Measurements from ENCODE around the gene ADAMTS10. TPM values are rescaled to one million over a fixed set of nuclear protein-coding genes. Genes with fewer than 3 reads are reported as not detected.
A peak's percentile ranks its signal among the peaks of the same experiment; 100 is the strongest.
"Not testable (repeated sequence)": the region's sequence is repeated elsewhere in the genome, so short reads cannot be mapped to it uniquely, and the experiment has no call there.

The ADAMTS10 gene
- total RNA-seq, 4 donors from 2014 or later, result 5.2 to 62.8 (median 20.7) TPM

DNA sequence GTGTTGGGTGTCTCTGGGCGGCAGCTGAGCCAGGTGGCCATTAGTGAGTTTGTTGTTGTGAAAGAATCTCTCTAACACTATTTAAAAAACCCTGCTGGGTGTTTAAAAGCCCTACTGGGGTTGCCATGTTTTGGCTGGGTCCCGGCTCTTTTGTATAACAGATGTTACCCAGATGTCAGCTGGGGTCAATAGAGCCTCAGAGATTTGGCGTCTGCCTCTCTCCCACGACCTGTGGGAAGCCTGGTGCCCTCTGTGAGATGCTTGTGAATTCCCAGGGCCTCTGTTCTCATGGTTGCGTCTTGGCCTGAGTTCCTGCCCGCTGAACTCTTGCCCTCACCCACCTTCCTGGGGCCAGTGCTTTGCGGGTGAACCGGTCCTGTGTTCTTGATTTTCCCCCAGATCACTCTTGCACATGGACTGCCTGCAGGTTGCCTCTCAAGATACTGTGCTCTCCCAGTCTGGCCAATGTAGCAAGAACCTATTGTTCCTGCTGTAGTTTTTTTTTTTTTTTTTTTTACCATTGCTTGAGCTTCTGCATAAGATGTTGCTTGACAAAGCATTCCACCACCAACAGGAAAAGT lies 29.4 kb upstream of the ADAMTS10 start:
- in situ Hi-C loops (cut with MboI; ENCODE audit: low pct_ligation_motif_present in 1 of 4, low pct_unique_long_range_greater_than_20kb in 1 of 4, low sequenced_read_pairs in 3 of 4) (no loop called here), intact Hi-C loops (cut with DNase I; ENCODE audit: low total_unique reads) (loop anchor here (10.0 kb wide), 1 partner anchor 65 kb away; the partner anchor contains the start of gene MYO1F)
- TF ChIP-seq, protein P1, sequence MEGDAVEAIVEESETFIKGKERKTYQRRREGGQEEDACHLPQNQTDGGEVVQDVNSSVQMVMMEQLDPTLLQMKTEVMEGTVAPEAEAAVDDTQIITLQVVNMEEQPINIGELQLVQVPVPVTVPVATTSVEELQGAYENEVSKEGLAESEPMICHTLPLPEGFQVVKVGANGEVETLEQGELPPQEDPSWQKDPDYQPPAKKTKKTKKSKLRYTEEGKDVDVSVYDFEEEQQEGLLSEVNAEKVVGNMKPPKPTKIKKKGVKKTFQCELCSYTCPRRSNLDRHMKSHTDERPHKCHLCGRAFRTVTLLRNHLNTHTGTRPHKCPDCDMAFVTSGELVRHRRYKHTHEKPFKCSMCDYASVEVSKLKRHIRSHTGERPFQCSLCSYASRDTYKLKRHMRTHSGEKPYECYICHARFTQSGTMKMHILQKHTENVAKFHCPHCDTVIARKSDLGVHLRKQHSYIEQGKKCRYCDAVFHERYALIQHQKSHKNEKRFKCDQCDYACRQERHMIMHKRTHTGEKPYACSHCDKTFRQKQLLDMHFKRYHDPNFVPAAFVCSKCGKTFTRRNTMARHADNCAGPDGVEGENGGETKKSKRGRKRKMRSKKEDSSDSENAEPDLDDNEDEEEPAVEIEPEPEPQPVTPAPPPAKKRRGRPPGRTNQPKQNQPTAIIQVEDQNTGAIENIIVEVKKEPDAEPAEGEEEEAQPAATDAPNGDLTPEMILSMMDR (IDR thresholded peaks at IDR 0.05), result no peak
- TF ChIP-seq POLR2AphosphoS5 (IDR thresholded peaks at IDR 0.05) (no peak), EP300 (IDR thresholded peaks at IDR 0.05; ENCODE audit: low read depth) (no peak), POLR2A (IDR thresholded peaks at IDR 0.05) (no peak)
- H3K36me3 ChIP-seq, result no peaks in the 10 kb centered on the region
- no peaks in the 10 kb centered on the region for H3K9me3 ChIP-seq
- H3K4me3 ChIP-seq, result no peak overlapping the region
- DNase-seq, result no peak
- H3K4me1 ChIP-seq, result peaks cover 0 to 20% (median 2%) of the 10 kb centered on the region in 4 donors
- H3K27ac ChIP-seq, result peak overlapping the region in 2 of 4 donors; percentile 29 to 40
- 59% methylated on average over 8 of the region's 8 CpGs; no CpG with 5 or more reads in 1 of the 2 donors for WGBS, 2 donors (ENCODE audit: low coverage in 1 of 2)
- no peaks in the 10 kb centered on the region for H3K27me3 ChIP-seq

DNA sequence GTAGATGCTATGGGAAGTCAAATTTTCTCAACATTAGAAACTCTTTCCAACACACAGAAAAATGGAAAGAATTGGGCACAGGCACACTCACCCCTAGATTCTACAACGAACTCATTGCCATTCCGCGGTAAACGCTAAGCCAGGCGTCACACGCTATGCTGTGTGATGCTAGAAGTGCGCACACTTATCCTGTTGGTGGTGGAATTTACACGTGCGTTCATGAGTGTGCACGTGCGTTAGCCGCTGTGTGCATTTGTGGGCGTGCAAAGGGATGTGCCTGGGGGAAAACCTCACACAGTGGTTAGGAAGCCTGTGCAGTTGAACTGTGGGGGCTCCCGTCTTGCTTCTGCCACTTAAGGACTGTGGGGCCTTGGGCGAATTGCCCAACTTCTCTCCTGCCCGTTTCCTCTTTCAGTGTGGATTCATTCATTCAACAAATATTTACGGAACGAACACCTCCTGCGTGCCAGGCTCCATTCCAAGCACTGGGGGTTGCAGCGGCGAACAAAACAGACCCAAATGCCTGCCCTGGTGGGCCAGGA lies 27.6 kb upstream of the ADAMTS10 start:
- intact Hi-C loops (cut with DNase I; ENCODE audit: low total_unique reads), result no loop called here
- in situ Hi-C loops (cut with MboI; ENCODE audit: low pct_ligation_motif_present in 1 of 4, low pct_unique_long_range_greater_than_20kb in 1 of 4, low sequenced_read_pairs in 3 of 4), result no loop called here

DNA sequence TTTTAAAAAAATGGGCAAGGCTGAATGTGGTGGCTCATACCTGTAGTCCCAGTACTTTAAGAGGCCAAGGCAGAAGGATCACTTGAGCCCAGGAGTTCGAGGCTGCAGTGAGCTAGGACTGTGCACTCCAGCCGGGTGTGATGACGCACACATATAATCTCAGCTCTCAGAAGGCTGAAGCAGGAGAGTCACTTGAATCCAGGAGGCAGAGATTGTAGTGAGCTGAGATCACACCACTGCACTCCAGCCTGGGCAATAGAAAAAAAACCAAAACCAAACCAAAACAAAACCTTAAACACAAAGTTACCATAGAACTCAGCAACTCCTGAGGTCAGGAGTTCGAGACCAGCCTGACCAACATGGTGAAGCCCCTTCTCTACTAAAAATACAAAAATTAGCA lies 26.6 kb upstream of the ADAMTS10 start:
- peaks cover 0 to 20% (median 2%) of the 10 kb centered on the region in 4 donors for H3K4me1 ChIP-seq
- H3K27ac ChIP-seq; H3K27me3 ChIP-seq; H3K36me3 ChIP-seq; in situ Hi-C loops (cut with MboI; ENCODE audit: low pct_ligation_motif_present in 1 of 4, low pct_unique_long_range_greater_than_20kb in 1 of 4, low sequenced_read_pairs in 3 of 4); DNase-seq; H3K4me3 ChIP-seq; intact Hi-C loops (cut with DNase I; ENCODE audit: low total_unique reads); H3K9me3 ChIP-seq: not testable (repeated sequence)
- 75 to 100% methylated on average over 1 to 4 of the region's 4 CpGs for WGBS, 2 donors (ENCODE audit: low coverage in 1 of 2)

More for the DNA sequence above, 27.6 kb upstream of the ADAMTS10 start:
- WGBS, 2 donors (ENCODE audit: low coverage in 1 of 2), result 46% methylated on average over 18 of the region's 21 CpGs; no CpG with 5 or more reads in 1 of the 2 donors
- Histone ChIP-seq H3K9me3 (no peaks in the 10 kb centered on the region), H3K27ac (no peak overlapping the region), H3K36me3 (no peaks in the 10 kb centered on the region), H3K4me3 (no peak overlapping the region), H3K4me1 (peaks cover 0 to 20% (median 2%) of the 10 kb centered on the region in 4 donors), H3K27me3 (no peaks in the 10 kb centered on the region)
- no peak for TF ChIP-seq EP300 (IDR thresholded peaks at IDR 0.05; ENCODE audit: low read depth)
- no peak for TF ChIP-seq POLR2A (IDR thresholded peaks at IDR 0.05)
- TF ChIP-seq, protein P1 (IDR thresholded peaks at IDR 0.05), result no peak
- TF ChIP-seq POLR2AphosphoS5 (IDR thresholded peaks at IDR 0.05), result no peak
- DNase-seq, result peak; percentile 22

DNA sequence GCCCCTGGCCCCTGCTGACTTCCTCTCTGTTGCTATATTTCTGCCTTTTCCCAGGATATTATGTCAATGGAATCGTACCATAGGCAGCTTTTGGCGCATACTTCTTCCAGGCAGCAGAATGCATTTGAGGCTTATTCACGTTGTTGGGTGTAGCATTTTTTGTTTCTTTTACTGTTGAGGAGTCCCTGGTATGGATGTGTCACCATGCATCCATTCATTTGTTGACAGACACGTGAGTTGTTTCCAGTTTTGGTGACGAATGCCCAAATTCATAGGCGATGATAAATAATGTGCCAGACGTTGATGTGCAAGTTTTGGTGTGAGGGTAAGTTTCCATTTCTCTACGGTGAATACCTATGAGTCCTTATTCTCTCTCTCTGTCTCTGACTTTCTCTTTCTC lies 24.9 kb upstream of the ADAMTS10 start:
- Histone ChIP-seq H3K36me3 (no peaks in the 10 kb centered on the region), H3K9me3 (no peaks in the 10 kb centered on the region), H3K27me3 (no peaks in the 10 kb centered on the region), H3K4me1 (peaks cover 0 to 15% (median 4%) of the 10 kb centered on the region in 4 donors), H3K27ac (no peak overlapping the region), H3K4me3 (no peak overlapping the region)
- no peak for DNase-seq
- in situ Hi-C loops (cut with MboI; ENCODE audit: low pct_ligation_motif_present in 1 of 4, low pct_unique_long_range_greater_than_20kb in 1 of 4, low sequenced_read_pairs in 3 of 4) (no loop called here), intact Hi-C loops (cut with DNase I; ENCODE audit: low total_unique reads) (no loop called here)
- WGBS, 2 donors (ENCODE audit: low coverage in 1 of 2), result 78 to 80% methylated on average over 6 to 8 of the region's 8 CpGs
- TF ChIP-seq EP300 (IDR thresholded peaks at IDR 0.05; ENCODE audit: low read depth) (no peak), POLR2A (IDR thresholded peaks at IDR 0.05) (no peak), POLR2AphosphoS5 (IDR thresholded peaks at IDR 0.05) (no peak)
- TF ChIP-seq, protein P1 (IDR thresholded peaks at IDR 0.05), result no peak
